GM19438 (cell line): ENCODE data around the gene CNST.
A peak's percentile ranks its signal among the peaks of the same experiment; 100 is the strongest.
"Not testable (repeated sequence)": the region's sequence is repeated elsewhere in the genome, so short reads cannot be mapped to it uniquely, and the experiment has no call there.

Experiments used
- ATAC-seq: cut with Tn5 transposase; IDR thresholded peaks from one replicate; pipeline ENCODE4 v1.9.1; 2021; ENCODE audit warnings: low read depth; ENCODE audit not compliant: unreplicated experiment

CNST gene

GRCh38 chr1:246698466-246699094, 132.3 kb downstream of the CNST start:
- ATAC-seq = no peak

- peak; percentile 89 for ATAC-seq
Observed at GRCh38 chr1:246699095-246699735, 133.0 kb downstream of the CNST start.

GRCh38 chr1:246703581-246703980, 137.3 kb downstream of the CNST start:
- no peak for ATAC-seq

GRCh38 chr1:246705368-246705767, 139.1 kb downstream of the CNST start:
- no peak for ATAC-seq

GRCh38 chr1:246708166-246708565, 141.9 kb downstream of the CNST start:
- ATAC-seq = no peak

GRCh38 chr1:246709196-246709595, 142.9 kb downstream of the CNST start:
- no peak for ATAC-seq

GRCh38 chr1:246709835-246710234, 143.6 kb downstream of the CNST start:
- ATAC-seq = no peak

- ATAC-seq = no peak
Observed at GRCh38 chr1:246711548-246712003, 145.3 kb downstream of the CNST start.

- ATAC-seq = not testable (repeated sequence)
Observed at GRCh38 chr1:246712428-246712827, 146.2 kb downstream of the CNST start.
